MM.1S (cell line): ENCODE data around the gene JPT2.

ENCODE experiments used
- DNase-seq: peaks from one replicate; pipeline ENCODE4 v3.0.0-alpha.2; 2015
- H2AFZ ChIP-seq: fragments of 300-600 bp; sonication (generic); 2 replicates; pipeline ENCODE4 v1.6.0; 2016; ENCODE audit warnings: antibody characterized with exemption, low read length
- H3F3A ChIP-seq: fragments of 300-600 bp; sonication (generic); 2 replicates; pipeline ENCODE4 v1.6.1; 2016; ENCODE audit warnings: mild to moderate bottlenecking, antibody characterized with exemption, low read length, moderate library complexity, mixed read lengths; ENCODE audit not compliant: insufficient read depth
- H3K27ac ChIP-seq: fragments of 300-600 bp; sonication (generic); 2 replicates; pipeline ENCODE4 v1.5.1; 2016; ENCODE audit warnings: mild to moderate bottlenecking, low read length
- H3K27me3 ChIP-seq: fragments of 300-600 bp; sonication (generic); replicated peaks from 2 replicates; pipeline ENCODE4 v1.6.0; 2016; ENCODE audit warnings: low read length; ENCODE audit not compliant: insufficient read depth
- H3K36me3 ChIP-seq: fragments of 300-600 bp; sonication (generic); replicated peaks from 2 replicates; pipeline ENCODE4 v1.6.1; 2016; ENCODE audit warnings: mild to moderate bottlenecking, low read length, mixed read lengths; ENCODE audit not compliant: insufficient read depth
- H3K4me1 ChIP-seq: fragments of 300-600 bp; sonication (generic); 2 replicates; pipeline ENCODE4 v1.6.1; 2016; ENCODE audit warnings: low read length, mixed read lengths
- H3K4me2 ChIP-seq: fragments of 300-600 bp; sonication (generic); 2 replicates; pipeline ENCODE4 v1.6.0; 2016; ENCODE audit warnings: low read depth, low read length
- H3K4me3 ChIP-seq: fragments of 300-600 bp; sonication (generic); 2 replicates; pipeline ENCODE4 v1.5.1; 2016; ENCODE audit warnings: low read length, mixed read lengths
- H3K79me2 ChIP-seq: fragments of 300-600 bp; sonication (generic); 2 replicates; pipeline ENCODE4 v1.6.1; 2016; ENCODE audit warnings: mixed run types, low read length, mixed read lengths
- H3K9ac ChIP-seq: fragments of 300-600 bp; sonication (generic); 2 replicates; pipeline ENCODE4 v1.6.1; 2016; ENCODE audit warnings: low read length, mixed read lengths
- H3K9me2 ChIP-seq: fragments of 300-600 bp; sonication (generic); replicated peaks from 2 replicates; pipeline ENCODE4 v1.6.1; 2016; ENCODE audit warnings: mild to moderate bottlenecking, low read length, mixed read lengths; ENCODE audit not compliant: insufficient read depth
- H3K9me3 ChIP-seq: fragments of 300-600 bp; sonication (generic); replicated peaks from 2 replicates; pipeline ENCODE4 v1.6.1; 2016; ENCODE audit warnings: mild to moderate bottlenecking, low read length, mixed read lengths; ENCODE audit not compliant: insufficient read depth
- H4K20me1 ChIP-seq: fragments of 300-600 bp; sonication (generic); 2 replicates; pipeline ENCODE4 v1.6.1; 2016; ENCODE audit warnings: mild to moderate bottlenecking, low read length, moderate library complexity, mixed read lengths; ENCODE audit not compliant: insufficient read depth
- EZH2 ChIP-seq: fragments of 300-600 bp; sonication (generic); optimal IDR thresholded peaks from 2 replicates; pipeline ENCODE3; 2017; ENCODE audit warnings: low read depth, mild to moderate bottlenecking, antibody characterized with exemption, low read length, mixed read lengths
- EZH2phosphoT487 ChIP-seq: fragments of 300-600 bp; sonication (generic); IDR thresholded peaks from 2 replicates; pipeline ENCODE4 v1.6.1; 2018; ENCODE audit warnings: antibody characterized with exemption, low read length
- TF ChIP-seq, protein P1 (sequence below): fragments of 300-600 bp; sonication (generic); IDR thresholded peaks from 2 replicates; pipeline ENCODE4 v1.5.1; 2016; ENCODE audit warnings: antibody characterized with exemption, low read length, mixed read lengths

JPT2 gene

DNA sequence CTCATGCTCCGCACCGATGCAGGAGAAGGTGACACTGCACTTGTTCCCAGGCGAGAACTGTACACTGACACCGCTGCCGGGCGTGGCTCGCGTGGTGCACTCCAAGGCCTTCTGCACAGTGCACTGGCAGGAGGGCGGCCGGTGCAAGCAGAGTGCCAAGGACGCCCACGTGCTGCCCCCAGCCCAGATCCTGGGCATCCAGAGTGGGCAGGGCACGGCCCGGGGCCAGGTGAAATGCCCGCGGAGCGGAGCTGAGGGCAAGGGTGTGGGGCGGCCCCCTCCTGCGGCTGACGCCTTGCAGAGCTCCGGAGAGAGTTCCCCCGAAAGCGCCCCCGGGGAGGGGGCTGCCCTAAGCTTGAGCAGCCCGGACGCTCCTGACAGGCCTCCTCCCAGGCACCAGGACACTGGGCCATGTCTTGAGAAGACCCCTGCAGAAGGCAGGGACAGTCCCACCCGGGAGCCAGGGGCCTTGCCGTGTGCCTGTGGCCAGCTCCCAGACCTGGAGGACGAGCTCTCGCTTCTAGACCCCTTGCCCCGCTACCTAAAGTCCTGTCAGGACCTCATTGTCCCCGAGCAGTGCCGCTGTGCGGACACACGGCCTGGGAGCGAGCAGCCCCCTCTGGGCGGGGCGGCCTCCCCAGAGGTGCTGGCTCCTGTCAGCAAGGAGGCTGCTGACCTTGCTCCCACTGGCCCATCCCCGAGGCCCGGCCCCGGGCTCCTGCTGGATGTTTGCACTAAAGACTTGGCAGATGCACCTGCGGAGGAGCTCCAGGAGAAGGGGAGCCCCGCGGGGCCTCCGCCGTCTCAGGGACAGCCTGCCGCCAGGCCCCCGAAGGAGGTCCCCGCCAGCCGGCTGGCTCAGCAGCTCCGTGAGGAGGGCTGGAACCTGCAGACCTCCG lies 21.9 kb upstream of the JPT2 start:
- no peak overlapping the region for H3K4me3 ChIP-seq
- 0 out of 2 replicates have a peak, but pooled peaks cover 4% of the 10 kb centered on the region for H3K36me3 ChIP-seq
- no peak for DNase-seq

DNA sequence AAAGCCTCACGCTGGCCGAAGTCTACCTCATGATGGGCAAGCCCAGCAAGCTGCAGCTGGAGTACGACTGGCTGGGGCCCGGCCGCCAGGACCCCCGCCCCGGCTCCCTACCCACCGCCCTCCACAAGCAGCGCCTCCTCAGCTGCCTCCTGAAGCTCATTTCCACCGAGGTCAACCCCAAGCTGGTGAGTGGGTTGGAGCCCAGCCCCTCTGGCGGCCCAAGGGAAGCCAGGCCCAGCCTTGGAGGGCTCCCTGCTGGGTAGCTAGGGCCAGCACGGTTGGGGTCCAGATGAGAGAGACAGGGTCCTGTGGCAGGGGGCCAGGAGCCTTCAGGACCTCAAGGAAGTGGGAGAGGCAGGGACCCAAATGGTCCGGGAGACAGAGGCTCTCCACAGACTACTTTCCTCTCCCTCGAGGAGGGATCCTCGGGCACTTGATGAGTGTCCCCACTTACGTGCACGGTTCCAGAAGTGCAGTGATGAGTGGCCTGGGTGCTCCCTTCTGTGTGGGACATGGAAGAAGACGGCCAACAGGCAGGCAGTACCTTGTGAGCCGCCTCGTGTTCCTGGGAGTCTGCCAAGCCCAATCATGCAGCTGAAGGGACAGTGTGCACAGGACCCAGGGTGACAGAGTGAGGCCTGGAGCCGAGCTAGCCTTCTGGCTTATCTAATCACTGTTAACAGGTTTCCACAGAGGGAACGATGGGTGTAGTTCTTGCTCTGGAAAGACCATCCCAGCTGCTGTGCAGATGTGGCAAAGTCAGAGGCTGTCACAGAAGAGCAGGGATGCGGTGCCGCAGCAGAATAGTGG lies 21.1 kb upstream of the JPT2 start:
- Histone ChIP-seq H3K27me3 (no peaks in the 10 kb centered on the region), H3K9ac (no peak overlapping the region), H3K9me3 (no peaks in the 10 kb centered on the region), H3K4me2 (no peak overlapping the region), H3K36me3 (0 out of 2 replicates have a peak, but pooled peaks cover 4% of the 10 kb centered on the region), H3K9me2 (no peaks in the 10 kb centered on the region), H3K4me3 (no peak overlapping the region), H3K4me1 (no peaks in the 10 kb centered on the region), H3K27ac (no peak overlapping the region), H3F3A (no peaks in the 10 kb centered on the region), H4K20me1 (no peaks in the 10 kb centered on the region), H3K79me2 (no peaks in the 10 kb centered on the region), H2AFZ (no peak overlapping the region)
- DNase-seq: no peak
- TF ChIP-seq, protein P1, sequence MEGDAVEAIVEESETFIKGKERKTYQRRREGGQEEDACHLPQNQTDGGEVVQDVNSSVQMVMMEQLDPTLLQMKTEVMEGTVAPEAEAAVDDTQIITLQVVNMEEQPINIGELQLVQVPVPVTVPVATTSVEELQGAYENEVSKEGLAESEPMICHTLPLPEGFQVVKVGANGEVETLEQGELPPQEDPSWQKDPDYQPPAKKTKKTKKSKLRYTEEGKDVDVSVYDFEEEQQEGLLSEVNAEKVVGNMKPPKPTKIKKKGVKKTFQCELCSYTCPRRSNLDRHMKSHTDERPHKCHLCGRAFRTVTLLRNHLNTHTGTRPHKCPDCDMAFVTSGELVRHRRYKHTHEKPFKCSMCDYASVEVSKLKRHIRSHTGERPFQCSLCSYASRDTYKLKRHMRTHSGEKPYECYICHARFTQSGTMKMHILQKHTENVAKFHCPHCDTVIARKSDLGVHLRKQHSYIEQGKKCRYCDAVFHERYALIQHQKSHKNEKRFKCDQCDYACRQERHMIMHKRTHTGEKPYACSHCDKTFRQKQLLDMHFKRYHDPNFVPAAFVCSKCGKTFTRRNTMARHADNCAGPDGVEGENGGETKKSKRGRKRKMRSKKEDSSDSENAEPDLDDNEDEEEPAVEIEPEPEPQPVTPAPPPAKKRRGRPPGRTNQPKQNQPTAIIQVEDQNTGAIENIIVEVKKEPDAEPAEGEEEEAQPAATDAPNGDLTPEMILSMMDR: no peak
- no peak for TF ChIP-seq EZH2
- TF ChIP-seq EZH2phosphoT487: no peak

More for the DNA sequence above, 21.9 kb upstream of the JPT2 start:
- Histone ChIP-seq H3K9me3 (no peaks in the 10 kb centered on the region), H2AFZ (no peak overlapping the region), H3K4me2 (no peak overlapping the region), H3K27me3 (no peaks in the 10 kb centered on the region), H3F3A (no peaks in the 10 kb centered on the region), H3K79me2 (no peaks in the 10 kb centered on the region), H3K27ac (no peak overlapping the region), H4K20me1 (no peaks in the 10 kb centered on the region), H3K9me2 (no peaks in the 10 kb centered on the region), H3K4me1 (no peaks in the 10 kb centered on the region), H3K9ac (no peak overlapping the region)
- TF ChIP-seq EZH2: no peak

DNA sequence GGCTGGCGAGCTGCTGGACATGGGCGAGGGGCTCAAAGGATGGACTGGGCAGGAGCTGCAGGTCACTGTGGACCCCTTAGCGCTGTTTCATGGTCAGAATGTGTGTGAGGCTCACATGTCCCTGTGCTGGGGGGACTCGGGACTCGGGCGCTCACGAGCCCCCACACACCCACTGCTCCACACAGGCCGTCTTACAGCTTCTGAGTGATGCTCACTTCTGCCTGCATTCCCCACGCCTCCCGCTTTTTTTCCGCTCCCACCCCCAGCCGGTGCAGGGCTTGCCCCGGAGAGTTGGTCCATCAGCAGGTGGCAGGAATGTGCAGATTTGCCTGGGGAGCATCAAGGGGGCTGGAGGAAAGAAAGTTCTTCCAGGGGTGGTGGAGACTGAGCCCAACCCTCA lies 20.2 kb upstream of the JPT2 start:
- Histone ChIP-seq H3K9ac (no peak overlapping the region), H3F3A (no peaks in the 10 kb centered on the region), H3K9me3 (no peaks in the 10 kb centered on the region), H3K27ac (no peak overlapping the region), H3K79me2 (no peaks in the 10 kb centered on the region), H3K36me3 (0 out of 2 replicates have a peak, but pooled peaks cover 4% of the 10 kb centered on the region), H3K4me1 (no peaks in the 10 kb centered on the region), H3K9me2 (no peaks in the 10 kb centered on the region), H3K27me3 (no peaks in the 10 kb centered on the region), H3K4me2 (no peak overlapping the region), H2AFZ (no peak overlapping the region), H3K4me3 (no peak overlapping the region), H4K20me1 (no peaks in the 10 kb centered on the region)
- TF ChIP-seq EZH2: no peak
- TF ChIP-seq, protein P1: no peak
- no peak for TF ChIP-seq EZH2phosphoT487
- DNase-seq: no peak
